ENCODE data around the gene LHFPL6.

DNA sequence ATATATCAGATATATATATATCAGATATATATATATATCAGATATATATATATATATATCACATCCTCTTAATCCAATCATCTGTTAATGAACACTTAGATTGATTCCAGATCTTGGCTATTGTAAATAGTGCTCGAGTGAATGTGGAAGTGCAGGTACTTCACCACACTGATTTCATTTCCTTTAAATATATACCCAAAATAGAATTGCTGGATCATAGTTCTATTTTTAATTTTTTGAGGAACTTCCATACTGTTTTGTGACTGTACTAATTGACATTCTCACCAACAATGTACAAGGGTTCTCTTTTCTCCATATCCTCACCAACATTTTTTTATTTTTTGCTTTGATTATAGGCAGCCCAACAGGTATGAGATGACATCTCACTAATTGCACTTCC is 287.2 kb downstream of the LHFPL6 start:
- no peak for TF ChIP-seq CEBPB (IDR thresholded peaks at IDR 0.05)
- TF ChIP-seq, protein P1, sequence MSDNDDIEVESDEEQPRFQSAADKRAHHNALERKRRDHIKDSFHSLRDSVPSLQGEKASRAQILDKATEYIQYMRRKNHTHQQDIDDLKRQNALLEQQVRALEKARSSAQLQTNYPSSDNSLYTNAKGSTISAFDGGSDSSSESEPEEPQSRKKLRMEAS (IDR thresholded peaks at IDR 0.05), result no peak
- TF ChIP-seq, protein P2, sequence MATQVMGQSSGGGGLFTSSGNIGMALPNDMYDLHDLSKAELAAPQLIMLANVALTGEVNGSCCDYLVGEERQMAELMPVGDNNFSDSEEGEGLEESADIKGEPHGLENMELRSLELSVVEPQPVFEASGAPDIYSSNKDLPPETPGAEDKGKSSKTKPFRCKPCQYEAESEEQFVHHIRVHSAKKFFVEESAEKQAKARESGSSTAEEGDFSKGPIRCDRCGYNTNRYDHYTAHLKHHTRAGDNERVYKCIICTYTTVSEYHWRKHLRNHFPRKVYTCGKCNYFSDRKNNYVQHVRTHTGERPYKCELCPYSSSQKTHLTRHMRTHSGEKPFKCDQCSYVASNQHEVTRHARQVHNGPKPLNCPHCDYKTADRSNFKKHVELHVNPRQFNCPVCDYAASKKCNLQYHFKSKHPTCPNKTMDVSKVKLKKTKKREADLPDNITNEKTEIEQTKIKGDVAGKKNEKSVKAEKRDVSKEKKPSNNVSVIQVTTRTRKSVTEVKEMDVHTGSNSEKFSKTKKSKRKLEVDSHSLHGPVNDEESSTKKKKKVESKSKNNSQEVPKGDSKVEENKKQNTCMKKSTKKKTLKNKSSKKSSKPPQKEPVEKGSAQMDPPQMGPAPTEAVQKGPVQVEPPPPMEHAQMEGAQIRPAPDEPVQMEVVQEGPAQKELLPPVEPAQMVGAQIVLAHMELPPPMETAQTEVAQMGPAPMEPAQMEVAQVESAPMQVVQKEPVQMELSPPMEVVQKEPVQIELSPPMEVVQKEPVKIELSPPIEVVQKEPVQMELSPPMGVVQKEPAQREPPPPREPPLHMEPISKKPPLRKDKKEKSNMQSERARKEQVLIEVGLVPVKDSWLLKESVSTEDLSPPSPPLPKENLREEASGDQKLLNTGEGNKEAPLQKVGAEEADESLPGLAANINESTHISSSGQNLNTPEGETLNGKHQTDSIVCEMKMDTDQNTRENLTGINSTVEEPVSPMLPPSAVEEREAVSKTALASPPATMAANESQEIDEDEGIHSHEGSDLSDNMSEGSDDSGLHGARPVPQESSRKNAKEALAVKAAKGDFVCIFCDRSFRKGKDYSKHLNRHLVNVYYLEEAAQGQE (IDR thresholded peaks at IDR 0.05; ENCODE audit: low read depth), result no peak
- no peak for TF ChIP-seq RAD21 (IDR thresholded peaks at IDR 0.05; ENCODE audit: low read depth)
- TF ChIP-seq CREB1 (IDR thresholded peaks at IDR 0.05; ENCODE audit: low read depth), result no peak
- no peak for TF ChIP-seq TEAD4 (IDR thresholded peaks at IDR 0.05)
- TF ChIP-seq, protein P3, sequence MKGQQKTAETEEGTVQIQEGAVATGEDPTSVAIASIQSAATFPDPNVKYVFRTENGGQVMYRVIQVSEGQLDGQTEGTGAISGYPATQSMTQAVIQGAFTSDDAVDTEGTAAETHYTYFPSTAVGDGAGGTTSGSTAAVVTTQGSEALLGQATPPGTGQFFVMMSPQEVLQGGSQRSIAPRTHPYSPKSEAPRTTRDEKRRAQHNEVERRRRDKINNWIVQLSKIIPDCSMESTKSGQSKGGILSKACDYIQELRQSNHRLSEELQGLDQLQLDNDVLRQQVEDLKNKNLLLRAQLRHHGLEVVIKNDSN (IDR thresholded peaks at IDR 0.05), result no peak
- TF ChIP-seq EP300 (IDR thresholded peaks at IDR 0.05; ENCODE audit: borderline replicate concordance), result no peak
- no peak for TF ChIP-seq TAF1 (IDR thresholded peaks at IDR 0.05; ENCODE audit: low read depth)
- no peak for TF ChIP-seq YY1 (IDR thresholded peaks at IDR 0.05; ENCODE audit: low read depth)
- TF ChIP-seq FOXM1 (IDR thresholded peaks at IDR 0.05; ENCODE audit: borderline replicate concordance, low read depth), result no peak
- no peak for TF ChIP-seq EGR1 (IDR thresholded peaks at IDR 0.05)
- TF ChIP-seq TCF12 (IDR thresholded peaks at IDR 0.05; ENCODE audit: low read depth), result no peak
- TF ChIP-seq ZBTB7A (IDR thresholded peaks at IDR 0.05; ENCODE audit: low read depth), result no peak
